Measurements from ENCODE around the gene COG7. TPM values are rescaled to one million over a fixed set of nuclear protein-coding genes. Genes with fewer than 3 reads are reported as not detected.

COG7 gene
- total and polyA plus RNA-seq, 2 of the 13 experiments (the other 11 are each of a cell fraction or from before 2014, with no cell fraction given) = 12.6 to 54.5 TPM

- no peak for TF ChIP-seq ZNF672 (CRISPR knock-in tag; IDR thresholded peaks at IDR 0.05)
- TF ChIP-seq HDAC6 (IDR thresholded peaks at IDR 0.05; ENCODE audit: low read depth, low read length) = no peak
- TF ChIP-seq PTBP1 (IDR thresholded peaks at IDR 0.05; ENCODE audit: low read depth, low read length, poor library complexity, severe bottlenecking) = no peak
- no peak for TF ChIP-seq ZNF747 (CRISPR knock-in tag; IDR thresholded peaks at IDR 0.05; ENCODE audit: borderline replicate concordance)
- TF ChIP-seq MNT (IDR thresholded peaks at IDR 0.05) = no peak
Observed at GRCh38 chr16:23414731-23415130, 38.3 kb downstream of the COG7 start (continued).

GRCh38 chr16:23410176-23410575 is 42.8 kb downstream of the COG7 start:
- Histone ChIP-seq H3K79me2 (ENCODE audit: insufficient read depth, low read length) (no peaks in the 10 kb centered on the region), H3K4me1 (ENCODE audit: insufficient read depth, low read length) (no peaks in the 10 kb centered on the region), H3K9ac (ENCODE audit: insufficient read depth, low read depth, low read length) (no peak overlapping the region), H2AFZ (ENCODE audit: low read length) (no peak overlapping the region), H3K4me3 (replicated peaks in 1 of 3; ENCODE audit: insufficient read depth in 1 of 3, low read depth in 2 of 3, low read length in 3 of 3) (no peak overlapping the region), H3K27ac (ENCODE audit: extremely low read length, insufficient read depth, low read length) (no peak overlapping the region), H3K9me3 (ENCODE audit: low read length) (no peaks in the 10 kb centered on the region), H3K36me3 (replicated peaks in 1 of 2; ENCODE audit: control insufficient read depth in 1 of 2, insufficient read depth in 2 of 2, low read length in 2 of 2) (peaks cover 22 to 67% of the 10 kb centered on the region in 2 experiments; a peak in 4 of 5 replicates), H3K27me3 (ENCODE audit: control insufficient read depth in 1 of 2, insufficient read depth in 2 of 2, low read length in 2 of 2) (no peaks in the 10 kb centered on the region), H4K20me1 (ENCODE audit: insufficient read depth, low read length) (no peaks in the 10 kb centered on the region), H3K4me2 (ENCODE audit: low read depth, low read length) (no peak overlapping the region)
- ChIA-PET CTCF (ENCODE audit: low intra/inter-chr PET ratio, low total read pairs) (no interaction called here), POLR2A (no interaction called here)
- BruUV-seq (replicated peaks) = no TSS peak
- intact Hi-C loops (cut with micrococcal nuclease; ENCODE audit: unreplicated experiment) = no loop called here
- in situ Hi-C loops (cut with HindIII; ENCODE audit: extremely low pct_ligation_motif_present, low pct_unique_long_range_greater_than_20kb) = no loop called here
- 91% methylated on average over 4 of the region's 4 CpGs for WGBS (ENCODE audit: low lambda C conversion rate)
- no peak for FAIRE-seq
- no peak for DNase-seq (ENCODE audit: low spot score)
- no peak for TF ChIP-seq ASH2L (IDR thresholded peaks at IDR 0.05; ENCODE audit: insufficient read length, low read depth, low read length)
- no peak for TF ChIP-seq SMARCC2 (IDR thresholded peaks at IDR 0.05)
- TF ChIP-seq ZNF512B (CRISPR knock-in tag; IDR thresholded peaks at IDR 0.05; ENCODE audit: borderline replicate concordance) = no peak
- no peak for TF ChIP-seq ZNF496 (CRISPR knock-in tag; IDR thresholded peaks at IDR 0.05; ENCODE audit: insufficient replicate concordance)
- TF ChIP-seq MAX (IDR thresholded peaks at IDR 0.05) = no peak
- TF ChIP-seq NFE2L1 (CRISPR knock-in tag; IDR thresholded peaks at IDR 0.05; ENCODE audit: borderline replicate concordance) = no peak
- TF ChIP-seq ISL2 (CRISPR knock-in tag; IDR thresholded peaks at IDR 0.05) = no peak
- TF ChIP-seq ZNF740 (CRISPR knock-in tag; IDR thresholded peaks at IDR 0.05) = no peak
- no peak for TF ChIP-seq IRF2 (CRISPR knock-in tag; IDR thresholded peaks at IDR 0.05)
- TF ChIP-seq ARID3A (IDR thresholded peaks at IDR 0.05; ENCODE audit: low read depth, low read length) = no peak
- no peak for TF ChIP-seq ZNF615 (CRISPR knock-in tag; IDR thresholded peaks at IDR 0.05; ENCODE audit: borderline replicate concordance)
- TF ChIP-seq NFE2L2 (IDR thresholded peaks at IDR 0.05; ENCODE audit: low read length) = no peak
- no peak for ATAC-seq

Data from HepG2 (cell line).